Erythroblast (primary cell): Measurements from ENCODE around the gene KIF16B.

Source experiments
- GATA1 ChIP-seq: IDR thresholded peaks from 2 replicates; pipeline ENCODE4 v1.6.1; 2011; ENCODE audit warnings: low read depth, mild to moderate bottlenecking, control low read depth, low read length, moderate library complexity
- POLR2A ChIP-seq: IDR thresholded peaks from 2 replicates; pipeline ENCODE4 v1.6.1; 2011; ENCODE audit warnings: mild to moderate bottlenecking, low read length

DNA sequence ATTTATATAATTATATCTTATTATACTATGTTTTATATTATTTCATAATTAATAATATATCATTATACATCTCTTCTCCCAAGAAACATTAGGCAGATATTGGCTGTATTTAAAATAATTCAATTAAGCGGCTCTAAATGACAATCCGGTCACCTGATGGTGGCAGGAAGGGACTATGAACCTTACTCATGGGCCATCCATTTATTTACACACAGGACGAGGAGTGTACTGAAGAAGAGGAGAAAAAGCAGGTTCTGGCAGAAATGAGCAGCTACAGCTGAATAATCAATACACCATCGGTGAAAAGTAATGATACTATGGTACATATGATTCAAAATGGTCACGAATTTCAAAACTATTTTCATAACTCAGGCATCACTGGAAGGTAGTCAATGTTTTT lies 277.7 kb downstream of the KIF16B start:
- TF ChIP-seq POLR2A (no peak), GATA1 (no peak)
